ENCODE data around the gene NPLOC4. TPM values are rescaled to one million over a fixed set of nuclear protein-coding genes. Genes with fewer than 3 reads are reported as not detected.

Gene NPLOC4
- total and polyA plus RNA-seq, 9 donors, result 24.4 to 84.8 (median 56.3) TPM

- 85 to 88% (median 87%) methylated on average over 17 of the region's 17 CpGs for WGBS, 3 donors
- H3K27me3 ChIP-seq, result no peaks in the 10 kb centered on the region
- TF ChIP-seq EP300 (IDR thresholded peaks at IDR 0.05), result no peak
- no peak for TF ChIP-seq POLR2A (IDR thresholded peaks at IDR 0.05)
- TF ChIP-seq, protein P1, sequence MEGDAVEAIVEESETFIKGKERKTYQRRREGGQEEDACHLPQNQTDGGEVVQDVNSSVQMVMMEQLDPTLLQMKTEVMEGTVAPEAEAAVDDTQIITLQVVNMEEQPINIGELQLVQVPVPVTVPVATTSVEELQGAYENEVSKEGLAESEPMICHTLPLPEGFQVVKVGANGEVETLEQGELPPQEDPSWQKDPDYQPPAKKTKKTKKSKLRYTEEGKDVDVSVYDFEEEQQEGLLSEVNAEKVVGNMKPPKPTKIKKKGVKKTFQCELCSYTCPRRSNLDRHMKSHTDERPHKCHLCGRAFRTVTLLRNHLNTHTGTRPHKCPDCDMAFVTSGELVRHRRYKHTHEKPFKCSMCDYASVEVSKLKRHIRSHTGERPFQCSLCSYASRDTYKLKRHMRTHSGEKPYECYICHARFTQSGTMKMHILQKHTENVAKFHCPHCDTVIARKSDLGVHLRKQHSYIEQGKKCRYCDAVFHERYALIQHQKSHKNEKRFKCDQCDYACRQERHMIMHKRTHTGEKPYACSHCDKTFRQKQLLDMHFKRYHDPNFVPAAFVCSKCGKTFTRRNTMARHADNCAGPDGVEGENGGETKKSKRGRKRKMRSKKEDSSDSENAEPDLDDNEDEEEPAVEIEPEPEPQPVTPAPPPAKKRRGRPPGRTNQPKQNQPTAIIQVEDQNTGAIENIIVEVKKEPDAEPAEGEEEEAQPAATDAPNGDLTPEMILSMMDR (IDR thresholded peaks at IDR 0.05), result no peak
- H3K36me3 ChIP-seq, result no peaks in the 10 kb centered on the region
- H3K4me3 ChIP-seq, result no peak overlapping the region
- DNase-seq, result no peak
- no peak overlapping the region for H3K27ac ChIP-seq
- H3K4me1 ChIP-seq (ENCODE audit: insufficient read depth), result peaks cover 11% of the 10 kb centered on the region
- H3K9me3 ChIP-seq, result no peaks in the 10 kb centered on the region
- intact Hi-C loops (cut with DNase I), result no loop called here
Measured at GRCh38 chr17:81573794-81574642, 62.9 kb downstream of the NPLOC4 start.

DNA sequence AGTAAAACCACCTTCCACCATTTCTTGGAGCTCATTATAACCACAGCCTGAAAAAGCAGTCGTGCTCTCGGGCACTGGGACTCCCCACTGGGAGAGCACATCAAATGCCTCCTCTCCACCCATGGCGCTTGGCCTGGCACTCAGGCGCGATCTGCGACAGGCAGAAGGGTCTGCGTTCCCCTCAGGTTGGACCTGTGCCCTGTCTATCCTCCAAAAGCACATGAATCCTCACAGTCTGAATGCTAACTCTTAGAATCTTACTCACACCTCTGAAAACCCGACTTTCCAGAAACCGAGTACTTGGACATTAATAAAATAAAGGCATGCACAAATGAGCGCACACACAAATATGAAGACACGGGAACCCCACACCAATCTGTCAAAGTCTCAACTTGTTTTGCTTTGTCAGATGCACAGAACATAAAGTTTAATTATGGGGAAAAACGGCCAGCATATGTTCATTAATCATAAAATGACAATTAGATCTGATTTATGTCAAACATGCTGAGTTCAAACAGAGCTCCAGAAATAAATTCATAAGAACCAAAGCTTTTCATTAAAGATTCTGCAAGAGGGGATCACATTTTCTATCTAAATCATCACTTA lies 64.2 kb downstream of the NPLOC4 start:
- Histone ChIP-seq H3K4me3 (no peak overlapping the region), H3K27ac (no peak overlapping the region), H3K4me1 (ENCODE audit: insufficient read depth) (peaks cover 11% of the 10 kb centered on the region), H3K27me3 (no peaks in the 10 kb centered on the region), H3K9me3 (no peaks in the 10 kb centered on the region), H3K36me3 (no peaks in the 10 kb centered on the region)
- WGBS, 3 donors, result 84 to 89% (median 87%) methylated on average over 12 of the region's 12 CpGs
- intact Hi-C loops (cut with DNase I), result no loop called here
- DNase-seq, result no peak
- TF ChIP-seq, protein P1 (IDR thresholded peaks at IDR 0.05), result no peak
- no peak for TF ChIP-seq POLR2A (IDR thresholded peaks at IDR 0.05)
- TF ChIP-seq EP300 (IDR thresholded peaks at IDR 0.05), result no peak

DNA sequence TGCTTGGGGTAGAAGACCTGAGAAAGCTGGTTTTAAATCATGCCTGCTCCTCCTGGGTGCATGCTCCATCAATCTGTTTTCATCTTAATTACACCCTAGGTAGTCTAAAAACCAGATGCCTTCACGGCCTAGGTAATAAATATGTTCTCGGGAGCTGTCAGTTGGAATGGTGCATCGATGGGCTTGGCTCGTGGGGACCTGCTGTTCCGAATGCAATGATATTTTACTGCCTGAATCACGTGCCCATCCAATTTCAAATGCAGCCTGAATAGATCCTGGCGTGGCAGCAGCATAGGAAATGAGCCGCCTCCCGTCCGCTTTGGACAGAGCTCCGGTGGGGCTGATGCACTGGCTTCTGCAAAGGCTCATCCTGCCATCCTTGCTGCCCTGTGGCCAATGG lies 65.9 kb downstream of the NPLOC4 start:
- H3K36me3 ChIP-seq, result no peaks in the 10 kb centered on the region
- TF ChIP-seq, protein P1 (IDR thresholded peaks at IDR 0.05), result no peak
- TF ChIP-seq POLR2A (IDR thresholded peaks at IDR 0.05), result no peak
- no peak for TF ChIP-seq EP300 (IDR thresholded peaks at IDR 0.05)
- peaks cover 10% of the 10 kb centered on the region for H3K4me1 ChIP-seq (ENCODE audit: insufficient read depth)
- H3K4me3 ChIP-seq, result no peak overlapping the region
- no peak overlapping the region for H3K27ac ChIP-seq
- no peaks in the 10 kb centered on the region for H3K27me3 ChIP-seq
- no peaks in the 10 kb centered on the region for H3K9me3 ChIP-seq
- 73 to 83% (median 79%) methylated on average over 11 of the region's 11 CpGs for WGBS, 3 donors
- intact Hi-C loops (cut with DNase I), result no loop called here
- DNase-seq, result no peak

DNA sequence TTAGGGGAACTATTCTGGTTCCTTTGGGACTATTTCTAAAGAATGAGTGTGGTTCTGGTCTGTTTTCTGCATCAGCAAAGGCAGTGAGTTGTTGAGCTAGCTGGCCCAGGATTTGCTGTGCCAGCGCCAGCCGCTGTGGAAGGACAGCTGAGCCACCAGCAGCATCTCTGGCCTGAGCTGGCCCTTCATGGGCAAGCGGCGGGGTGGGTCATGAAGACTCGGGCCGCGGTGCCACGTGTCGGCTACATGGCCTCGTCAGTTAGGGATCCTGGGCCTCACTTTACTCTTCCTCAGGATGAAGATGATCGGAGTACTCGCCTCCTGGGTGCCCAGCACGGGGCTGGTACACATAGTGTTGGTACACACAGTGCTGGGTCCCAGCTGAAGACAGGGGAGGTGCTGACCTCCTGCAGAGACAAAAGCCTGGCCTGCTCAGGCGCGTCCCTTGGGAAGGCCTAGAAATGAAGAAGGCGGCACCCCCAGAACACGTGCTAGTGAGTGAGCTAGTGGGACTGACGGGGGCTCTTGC lies 66.9 kb downstream of the NPLOC4 start:
- DNase-seq, result no peak
- intact Hi-C loops (cut with DNase I), result no loop called here
- 88 to 95% (median 95%) methylated on average over 18 of the region's 18 CpGs for WGBS, 3 donors
- Histone ChIP-seq H3K27ac (no peak overlapping the region), H3K27me3 (no peaks in the 10 kb centered on the region), H3K4me1 (ENCODE audit: insufficient read depth) (peaks cover 10% of the 10 kb centered on the region), H3K4me3 (no peak overlapping the region), H3K36me3 (no peaks in the 10 kb centered on the region), H3K9me3 (no peaks in the 10 kb centered on the region)
- TF ChIP-seq EP300 (IDR thresholded peaks at IDR 0.05) (no peak), POLR2A (IDR thresholded peaks at IDR 0.05) (no peak)
- TF ChIP-seq, protein P1 (IDR thresholded peaks at IDR 0.05), result no peak
